Esophagus muscularis mucosa (tissue), 4 donors: ENCODE measurements around the gene TCAIM.

Source experiments
- CTCF ChIP-seq, 3 experiments: fragments of 200-600 bp in 2 of 3; fragments of 450-650 bp in 1 of 3; sonication (generic) in 2 of 3; IDR thresholded peaks; one replicate each; pipeline ENCODE4 v1.5.1; 2017 to 2019; ENCODE audit warnings: antibody characterized with exemption in 3 of 3, mild to moderate bottlenecking in 2 of 3, moderate library complexity in 1 of 3
- EP300 ChIP-seq: sonication (generic); formaldehyde crosslinking; IDR thresholded peaks from one replicate; pipeline ENCODE4 v1.6.1; 2017; ENCODE audit warnings: antibody characterized with exemption
- POLR2A ChIP-seq: fragments of 450-650 bp; IDR thresholded peaks from one replicate; pipeline ENCODE4 v1.6.1; 2017; ENCODE audit warnings: antibody characterized with exemption, moderate library complexity, mild to moderate bottlenecking, low read depth
- POLR2AphosphoS5 ChIP-seq, 2 donors: sonication (generic); formaldehyde crosslinking; IDR thresholded peaks; one replicate each; pipeline ENCODE4 v1.6.1; 2017; ENCODE audit warnings: antibody characterized with exemption in 2 of 2

GRCh38 chr3:44418549-44418948 lies 80.0 kb downstream of the TCAIM start:
- TF ChIP-seq POLR2A (no peak), POLR2AphosphoS5 (IDR thresholded peaks at IDR 0.05) (no peak), CTCF (IDR thresholded peaks at IDR 0.05) (peak in 1 of 3 experiments; percentile 10), EP300 (no peak)
